Uterus (tissue), 2 donors: ENCODE results near the gene SHROOM2.

Source experiments
- POLR2A ChIP-seq, 2 donors: fragments of 450-650 bp; IDR thresholded peaks; one replicate each; pipeline ENCODE4 v1.6.1; 2016; ENCODE audit warnings: antibody characterized with exemption in 2 of 2, mild to moderate bottlenecking in 1 of 2, moderate library complexity in 1 of 2
- TF ChIP-seq, protein P1 (sequence below), 4 experiments: fragments of 200-600 bp in 2 of 4; fragments of 450-650 bp in 2 of 4; sonication (generic) in 2 of 4; IDR thresholded peaks; one replicate each; pipeline ENCODE4 v1.5.1; 2016 to 2019; ENCODE audit warnings: antibody characterized with exemption in 4 of 4, mild to moderate bottlenecking in 2 of 4, moderate library complexity in 1 of 4

DNA sequence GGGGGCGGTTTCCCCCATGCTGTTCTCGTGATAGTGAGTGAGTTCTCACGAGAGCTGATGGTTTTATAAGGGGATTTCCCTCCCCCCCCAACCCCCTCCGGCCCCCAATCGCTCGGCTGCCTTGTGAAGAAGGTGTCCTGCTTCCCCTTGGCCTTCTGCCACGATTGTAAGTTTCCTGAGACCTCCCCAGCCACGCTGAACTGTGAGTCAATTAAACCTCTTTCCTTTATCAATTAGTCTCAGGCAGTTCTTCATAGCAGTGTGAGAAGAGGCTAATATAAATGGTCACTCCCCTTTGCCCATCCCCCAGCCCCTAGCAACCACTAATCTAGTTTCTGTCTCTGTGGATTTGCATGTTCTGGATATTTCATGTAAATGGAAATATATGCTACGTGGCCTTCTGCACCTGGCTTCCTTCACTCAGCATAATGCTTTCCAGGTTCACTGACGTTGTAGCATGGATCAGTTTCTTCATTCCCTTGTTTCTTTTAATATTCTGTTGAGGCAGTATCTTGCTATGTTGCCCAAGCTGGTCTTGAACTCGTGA is 37.0 kb upstream of the SHROOM2 start:
- TF ChIP-seq, protein P1, sequence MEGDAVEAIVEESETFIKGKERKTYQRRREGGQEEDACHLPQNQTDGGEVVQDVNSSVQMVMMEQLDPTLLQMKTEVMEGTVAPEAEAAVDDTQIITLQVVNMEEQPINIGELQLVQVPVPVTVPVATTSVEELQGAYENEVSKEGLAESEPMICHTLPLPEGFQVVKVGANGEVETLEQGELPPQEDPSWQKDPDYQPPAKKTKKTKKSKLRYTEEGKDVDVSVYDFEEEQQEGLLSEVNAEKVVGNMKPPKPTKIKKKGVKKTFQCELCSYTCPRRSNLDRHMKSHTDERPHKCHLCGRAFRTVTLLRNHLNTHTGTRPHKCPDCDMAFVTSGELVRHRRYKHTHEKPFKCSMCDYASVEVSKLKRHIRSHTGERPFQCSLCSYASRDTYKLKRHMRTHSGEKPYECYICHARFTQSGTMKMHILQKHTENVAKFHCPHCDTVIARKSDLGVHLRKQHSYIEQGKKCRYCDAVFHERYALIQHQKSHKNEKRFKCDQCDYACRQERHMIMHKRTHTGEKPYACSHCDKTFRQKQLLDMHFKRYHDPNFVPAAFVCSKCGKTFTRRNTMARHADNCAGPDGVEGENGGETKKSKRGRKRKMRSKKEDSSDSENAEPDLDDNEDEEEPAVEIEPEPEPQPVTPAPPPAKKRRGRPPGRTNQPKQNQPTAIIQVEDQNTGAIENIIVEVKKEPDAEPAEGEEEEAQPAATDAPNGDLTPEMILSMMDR (IDR thresholded peaks at IDR 0.05): no peak
- TF ChIP-seq POLR2A (IDR thresholded peaks at IDR 0.05): no peak
